ENCODE measurements around the gene PLK1. TPM values are rescaled to one million over a fixed set of nuclear protein-coding genes. Genes with fewer than 3 reads are reported as not detected.
A peak's percentile ranks its signal among the peaks of the same experiment; 100 is the strongest.

Gene PLK1
- total and polyA plus RNA-seq, 2 experiments from 2014 or later: 17.2 to 32.7 TPM

- 90 to 91% methylated on average over 8 of the region's 8 CpGs for WGBS, 2 experiments (ENCODE audit: low coverage in 1 of 2, low lambda C conversion rate in 2 of 2, missing lambda C conversion rate in 2 of 2)
These were observed 4.6 kb upstream of the PLK1 start for GRCh38 chr16:23673971-23674614.

GRCh38 chr16:23676924-23677480, 1.7 kb upstream of the PLK1 start:
- peak; percentile 75 for DNase-seq
- Histone ChIP-seq H3K9me2 (ENCODE audit: insufficient read depth) (no peaks in the 10 kb centered on the region), H3K4me2 (ENCODE audit: unreplicated experiment) (no peak overlapping the region), H3K27ac (peak overlapping the region; percentile 39), H3K9ac (0 out of 2 replicates have a peak overlapping the region, but pooled peaks have one; percentile 82), H3K4me3 (no peak overlapping the region), H3K36me3 (ENCODE audit: low read depth) (peaks cover 4% of the 10 kb centered on the region; the same call in 1 of the 2 replicates), H3K79me2 (ENCODE audit: insufficient read depth) (peaks cover 37% of the 10 kb centered on the region), H3K4me1 (ENCODE audit: insufficient read depth) (peaks cover 25% of the 10 kb centered on the region), H2AFZ (no peak overlapping the region), H3K9me3 (ENCODE audit: low read depth) (no peaks in the 10 kb centered on the region), H3K27me3 (replicated peaks; ENCODE audit: insufficient read depth) (no peaks in the 10 kb centered on the region), H4K20me1 (ENCODE audit: insufficient read depth) (no peaks in the 10 kb centered on the region), H3F3A (ENCODE audit: insufficient read depth) (peaks cover 16% of the 10 kb centered on the region)
- in situ Hi-C loops (cut with MboI): loop anchor here (25.0 kb wide), 1 partner anchor 835 kb away; no protein-coding TSS in a partner anchor
- TF ChIP-seq EZH2 (IDR thresholded peaks at IDR 0.05; ENCODE audit: insufficient read depth, poor library complexity, severe bottlenecking) (no peak), EZH2phosphoT487 (IDR thresholded peaks at IDR 0.05; ENCODE audit: insufficient read depth, low read depth) (no peak)
- 62 to 69% methylated on average over 2 of the region's 2 CpGs for WGBS, 2 experiments (ENCODE audit: low coverage in 1 of 2, low lambda C conversion rate in 2 of 2, missing lambda C conversion rate in 2 of 2)

More at GRCh38 chr16:23673971-23674614, 4.6 kb upstream of the PLK1 start:
- DNase-seq: no peak
- TF ChIP-seq EZH2phosphoT487 (IDR thresholded peaks at IDR 0.05; ENCODE audit: insufficient read depth, low read depth) (no peak), EZH2 (IDR thresholded peaks at IDR 0.05; ENCODE audit: insufficient read depth, poor library complexity, severe bottlenecking) (no peak)
- Histone ChIP-seq H3K36me3 (ENCODE audit: low read depth) (peaks cover 7% of the 10 kb centered on the region; the same call in 1 of the 2 replicates), H4K20me1 (ENCODE audit: insufficient read depth) (no peaks in the 10 kb centered on the region), H3K4me1 (ENCODE audit: insufficient read depth) (peaks cover 30% of the 10 kb centered on the region), H3K9ac (no peak overlapping the region), H3K79me2 (ENCODE audit: insufficient read depth) (peaks cover 15% of the 10 kb centered on the region), H2AFZ (no peak overlapping the region), H3K27me3 (replicated peaks; ENCODE audit: insufficient read depth) (no peaks in the 10 kb centered on the region), H3F3A (ENCODE audit: insufficient read depth) (peaks cover 35% of the 10 kb centered on the region), H3K9me2 (ENCODE audit: insufficient read depth) (no peaks in the 10 kb centered on the region), H3K4me3 (no peak overlapping the region), H3K4me2 (ENCODE audit: unreplicated experiment) (no peak overlapping the region), H3K9me3 (ENCODE audit: low read depth) (no peaks in the 10 kb centered on the region), H3K27ac (no peak overlapping the region)
- in situ Hi-C loops (cut with MboI): no loop called here

- peak overlapping the region; percentile 80 for H3K4me2 ChIP-seq (ENCODE audit: unreplicated experiment)
- TF ChIP-seq EZH2 (IDR thresholded peaks at IDR 0.05; ENCODE audit: insufficient read depth, poor library complexity, severe bottlenecking): no peak
- TF ChIP-seq EZH2phosphoT487 (IDR thresholded peaks at IDR 0.05; ENCODE audit: insufficient read depth, low read depth): no peak
- no peaks in the 10 kb centered on the region for H3K9me2 ChIP-seq (ENCODE audit: insufficient read depth)
- H3K4me3 ChIP-seq: peak overlapping the region; percentile 78
- H3K36me3 ChIP-seq (ENCODE audit: low read depth): peaks cover 3% of the 10 kb centered on the region; the same call in 1 of the 2 replicates
- no peak overlapping the region for H2AFZ ChIP-seq
- peaks cover 16% of the 10 kb centered on the region for H3F3A ChIP-seq (ENCODE audit: insufficient read depth)
- in situ Hi-C loops (cut with MboI): loop anchor here (25.0 kb wide), 1 partner anchor 833 kb away; no protein-coding TSS in a partner anchor
- WGBS, 2 experiments (ENCODE audit: low coverage in 1 of 2, low lambda C conversion rate in 2 of 2, missing lambda C conversion rate in 2 of 2): 23 to 24% methylated on average over 21 to 24 of the region's 24 CpGs
- H3K9me3 ChIP-seq (ENCODE audit: low read depth): no peaks in the 10 kb centered on the region
- H3K27ac ChIP-seq: 0 out of 2 replicates have a peak overlapping the region, but pooled peaks have one; percentile 7
- H4K20me1 ChIP-seq (ENCODE audit: insufficient read depth): no peaks in the 10 kb centered on the region
- H3K4me1 ChIP-seq (ENCODE audit: insufficient read depth): peaks cover 25% of the 10 kb centered on the region
- H3K27me3 ChIP-seq (replicated peaks; ENCODE audit: insufficient read depth): no peaks in the 10 kb centered on the region
- peaks cover 50% of the 10 kb centered on the region for H3K79me2 ChIP-seq (ENCODE audit: insufficient read depth)
- peak overlapping the region; percentile 82 for H3K9ac ChIP-seq
- DNase-seq: no peak
These were observed 741 bp downstream of the PLK1 start for GRCh38 chr16:23679274-23679985.

GRCh38 chr16:23679986-23680336, 1.3 kb downstream of the PLK1 start:
- peaks cover 5% of the 10 kb centered on the region; the same call in 1 of the 2 replicates for H3K36me3 ChIP-seq (ENCODE audit: low read depth)
- H3F3A ChIP-seq (ENCODE audit: insufficient read depth): peaks cover 16% of the 10 kb centered on the region
- no peak for DNase-seq
- 58 to 74% methylated on average over 5 to 6 of the region's 6 CpGs for WGBS, 2 experiments (ENCODE audit: low coverage in 1 of 2, low lambda C conversion rate in 2 of 2, missing lambda C conversion rate in 2 of 2)
- peaks cover 52% of the 10 kb centered on the region for H3K79me2 ChIP-seq (ENCODE audit: insufficient read depth)
- no peak for TF ChIP-seq EZH2phosphoT487 (IDR thresholded peaks at IDR 0.05; ENCODE audit: insufficient read depth, low read depth)
- no peak for TF ChIP-seq EZH2 (IDR thresholded peaks at IDR 0.05; ENCODE audit: insufficient read depth, poor library complexity, severe bottlenecking)
- no peaks in the 10 kb centered on the region for H3K9me3 ChIP-seq (ENCODE audit: low read depth)
- in situ Hi-C loops (cut with MboI): loop anchor here (25.0 kb wide), 1 partner anchor 832 kb away; no protein-coding TSS in a partner anchor
- H3K4me2 ChIP-seq (ENCODE audit: unreplicated experiment): peak overlapping the region; percentile 80
- H4K20me1 ChIP-seq (ENCODE audit: insufficient read depth): no peaks in the 10 kb centered on the region
- no peaks in the 10 kb centered on the region for H3K27me3 ChIP-seq (replicated peaks; ENCODE audit: insufficient read depth)
- no peak overlapping the region for H2AFZ ChIP-seq
- peak overlapping the region; percentile 78 for H3K4me3 ChIP-seq
- no peak overlapping the region for H3K27ac ChIP-seq
- H3K4me1 ChIP-seq (ENCODE audit: insufficient read depth): peaks cover 25% of the 10 kb centered on the region
- peak overlapping the region; percentile 82 for H3K9ac ChIP-seq
- no peaks in the 10 kb centered on the region for H3K9me2 ChIP-seq (ENCODE audit: insufficient read depth)

Measured in GM23248 (cell line).